NB4 (cell line): ENCODE results near the gene KLC3.
"Not testable (repeated sequence)": the region's sequence is repeated elsewhere in the genome, so short reads cannot be mapped to it uniquely, and the experiment has no call there.

Experiments used
- DNase-seq: peaks from one replicate; pipeline ENCODE4 v3.0.0; 2010; ENCODE audit warnings: low read depth
- H3K4me3 ChIP-seq: one replicate; pipeline ENCODE4 v1.5.1; 2011; ENCODE audit warnings: mild to moderate bottlenecking, low read depth, low read length, moderate library complexity
- CTCF ChIP-seq: IDR thresholded peaks from one replicate; pipeline ENCODE4 v1.5.1; 2012; ENCODE audit warnings: low read depth, low read length
- MAX ChIP-seq: IDR thresholded peaks from 2 replicates; pipeline ENCODE4 v1.6.1; 2011; ENCODE audit warnings: low read depth, low read length
- MYC ChIP-seq: IDR thresholded peaks from 2 replicates; pipeline ENCODE4 v1.6.1; 2011; ENCODE audit warnings: low read depth, low read length
- POLR2A ChIP-seq: IDR thresholded peaks from 2 replicates; pipeline ENCODE4 v1.6.1; 2011; ENCODE audit warnings: mild to moderate bottlenecking; ENCODE audit not compliant: insufficient read length; ENCODE audit errors: extremely low read depth

Gene KLC3

GRCh38 chr19:45311621-45312020, 28.9 kb upstream of the KLC3 start:
- DNase-seq: peak; percentile 73
- TF ChIP-seq CTCF: no peak
- TF ChIP-seq POLR2A: no peak
- TF ChIP-seq MAX: no peak
- no peak for TF ChIP-seq MYC
- H3K4me3 ChIP-seq: no peak overlapping the region

- H3K4me3 ChIP-seq, DNase-seq: not testable (repeated sequence)
These were observed 28.3 kb upstream of the KLC3 start for GRCh38 chr19:45312285-45312684.

GRCh38 chr19:45314708-45315245, 25.8 kb upstream of the KLC3 start:
- H3K4me3 ChIP-seq: no peak overlapping the region
- no peak for DNase-seq
- TF ChIP-seq CTCF (no peak), POLR2A (no peak), MYC (no peak), MAX (no peak)

GRCh38 chr19:45315304-45315703, 25.2 kb upstream of the KLC3 start:
- TF ChIP-seq CTCF: no peak
- TF ChIP-seq MAX: no peak
- no peak for TF ChIP-seq POLR2A
- no peak for TF ChIP-seq MYC
- no peak for DNase-seq
- H3K4me3 ChIP-seq: no peak overlapping the region

- no peak for DNase-seq
- H3K4me3 ChIP-seq: no peak overlapping the region
- TF ChIP-seq MYC (no peak), MAX (no peak)
These were observed 19.4 kb upstream of the KLC3 start for GRCh38 chr19:45320997-45321775.

GRCh38 chr19:45321848-45322247, 18.7 kb upstream of the KLC3 start:
- TF ChIP-seq CTCF: no peak
- no peak for TF ChIP-seq MYC
- TF ChIP-seq POLR2A: no peak
- TF ChIP-seq MAX: no peak
- no peak overlapping the region for H3K4me3 ChIP-seq
- DNase-seq: no peak
